NCI-H460 (cell line): ENCODE measurements around the gene WDR1. TPM values are rescaled to one million over a fixed set of nuclear protein-coding genes. Genes with fewer than 3 reads are reported as not detected.
"Not testable (repeated sequence)": the region's sequence is repeated elsewhere in the genome, so short reads cannot be mapped to it uniquely, and the experiment has no call there.

Experiments
- DNase-seq: peaks from one replicate; pipeline ENCODE4 v3.0.0-alpha.2; 2016; ENCODE audit warnings: low read depth; ENCODE audit errors: extremely low read depth
- total RNA-seq: library from RNA; depleted of rRNA; stranded (reverse); fragments of >200 nt; shearing (Covaris generic); gene quantifications from 2 replicates; pipeline ENCODE4 v1.2.3, GENCODE V29; 2014

WDR1 gene
- total RNA-seq, 1 experiment from 2014 or later, result 105 TPM

- DNase-seq, result no peak
These were observed 17.5 kb upstream of the WDR1 start for GRCh38 chr4:10134141-10134540.

GRCh38 chr4:10131202-10131601 lies 14.6 kb upstream of the WDR1 start:
- no peak for DNase-seq

- DNase-seq, result no peak
These were observed 13.7 kb upstream of the WDR1 start for GRCh38 chr4:10130178-10130888.

- DNase-seq, result no peak
These were observed 12.9 kb upstream of the WDR1 start for GRCh38 chr4:10129196-10130177.

GRCh38 chr4:10128761-10129160 lies 12.2 kb upstream of the WDR1 start:
- no peak for DNase-seq

GRCh38 chr4:10127531-10127930 lies 10.9 kb upstream of the WDR1 start:
- not testable (repeated sequence) for DNase-seq

GRCh38 chr4:10124167-10124930 lies 7.8 kb upstream of the WDR1 start:
- no peak for DNase-seq

- no peak for DNase-seq
These were observed 6.9 kb upstream of the WDR1 start for GRCh38 chr4:10123227-10124101.

- DNase-seq, result no peak
These were observed 5.8 kb upstream of the WDR1 start for GRCh38 chr4:10122236-10122932.

- no peak for DNase-seq
These were observed 5.1 kb upstream of the WDR1 start for GRCh38 chr4:10121568-10122208.

- DNase-seq, result no peak
These were observed 4.5 kb upstream of the WDR1 start for GRCh38 chr4:10120943-10121567.

- no peak for DNase-seq
These were observed 3.2 kb upstream of the WDR1 start for GRCh38 chr4:10119773-10120172.

- DNase-seq, result no peak
These were observed 2.7 kb upstream of the WDR1 start for GRCh38 chr4:10119278-10119677.

GRCh38 chr4:10118048-10119004 lies 1.7 kb upstream of the WDR1 start:
- DNase-seq, result no peak

GRCh38 chr4:10117359-10118047 lies 904 bp upstream of the WDR1 start:
- no peak for DNase-seq

GRCh38 chr4:10115797-10116568 lies 616 bp downstream of the WDR1 start:
- peak; percentile 22 for DNase-seq
